Thyroid gland (tissue), 4 donors: Measurements from ENCODE around the gene SEL1L2.

Experiments used
- POLR2A ChIP-seq, 2 donors: fragments of 450-650 bp; IDR thresholded peaks; one replicate each; pipeline ENCODE4 v1.6.1; 2017; ENCODE audit warnings: antibody characterized with exemption in 2 of 2, mild to moderate bottlenecking in 2 of 2, moderate library complexity in 1 of 2
- TF ChIP-seq, protein P1 (sequence below), 6 experiments: fragments of 200-600 bp in 3 of 6; fragments of 450-650 bp in 3 of 6; sonication (generic) in 3 of 6; IDR thresholded peaks; one replicate each; pipeline ENCODE4 v1.5.1; 2016 to 2019; ENCODE audit warnings: antibody characterized with exemption in 6 of 6, mild to moderate bottlenecking in 2 of 6, inconsistent platforms in 1 of 6, moderate library complexity in 1 of 6

DNA sequence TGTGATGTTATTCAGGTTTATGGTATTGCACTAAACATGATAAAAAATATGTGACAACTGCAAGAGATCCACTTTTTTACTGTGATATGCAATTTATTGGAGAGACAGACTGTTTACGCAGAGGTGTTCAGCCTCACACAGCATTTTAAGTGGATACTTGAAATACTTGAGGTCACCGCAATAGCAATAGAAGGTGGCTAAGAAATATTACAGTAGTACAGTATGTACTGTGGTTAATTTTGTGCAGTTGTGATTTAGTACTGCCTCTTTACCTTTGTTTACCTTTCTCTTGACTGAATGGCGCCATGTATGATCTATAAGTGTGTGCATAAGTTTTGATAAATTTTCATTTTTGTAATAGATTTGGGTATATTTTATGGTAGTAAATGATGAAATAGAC is 22.3 kb upstream of the SEL1L2 start:
- TF ChIP-seq, protein P1, sequence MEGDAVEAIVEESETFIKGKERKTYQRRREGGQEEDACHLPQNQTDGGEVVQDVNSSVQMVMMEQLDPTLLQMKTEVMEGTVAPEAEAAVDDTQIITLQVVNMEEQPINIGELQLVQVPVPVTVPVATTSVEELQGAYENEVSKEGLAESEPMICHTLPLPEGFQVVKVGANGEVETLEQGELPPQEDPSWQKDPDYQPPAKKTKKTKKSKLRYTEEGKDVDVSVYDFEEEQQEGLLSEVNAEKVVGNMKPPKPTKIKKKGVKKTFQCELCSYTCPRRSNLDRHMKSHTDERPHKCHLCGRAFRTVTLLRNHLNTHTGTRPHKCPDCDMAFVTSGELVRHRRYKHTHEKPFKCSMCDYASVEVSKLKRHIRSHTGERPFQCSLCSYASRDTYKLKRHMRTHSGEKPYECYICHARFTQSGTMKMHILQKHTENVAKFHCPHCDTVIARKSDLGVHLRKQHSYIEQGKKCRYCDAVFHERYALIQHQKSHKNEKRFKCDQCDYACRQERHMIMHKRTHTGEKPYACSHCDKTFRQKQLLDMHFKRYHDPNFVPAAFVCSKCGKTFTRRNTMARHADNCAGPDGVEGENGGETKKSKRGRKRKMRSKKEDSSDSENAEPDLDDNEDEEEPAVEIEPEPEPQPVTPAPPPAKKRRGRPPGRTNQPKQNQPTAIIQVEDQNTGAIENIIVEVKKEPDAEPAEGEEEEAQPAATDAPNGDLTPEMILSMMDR (IDR thresholded peaks at IDR 0.05), result no peak
- TF ChIP-seq POLR2A (IDR thresholded peaks at IDR 0.05), result no peak
